Hematopoietic multipotent progenitor cell treated with erythropoietin and hydrocortisone succinate and interleukin-3 and kit ligand, for 4 days (in vitro differentiated cells): ENCODE data around the gene PPP1R3F.
"Not testable (repeated sequence)": the region's sequence is repeated elsewhere in the genome, so short reads cannot be mapped to it uniquely, and the experiment has no call there.

Experiments used
- DNase-seq: peaks from one replicate; pipeline ENCODE4 v3.0.0-alpha.2; 2015

PPP1R3F gene

GRCh38 chrX:49276207-49276606 is 6.6 kb downstream of the PPP1R3F start:
- DNase-seq, result no peak

GRCh38 chrX:49276671-49277534 is 7.3 kb downstream of the PPP1R3F start:
- DNase-seq, result no peak

GRCh38 chrX:49277535-49277830 is 7.9 kb downstream of the PPP1R3F start:
- no peak for DNase-seq

- no peak for DNase-seq
These were observed 8.5 kb downstream of the PPP1R3F start for GRCh38 chrX:49278081-49278480.

GRCh38 chrX:49282647-49283011 is 13.0 kb downstream of the PPP1R3F start:
- peak; percentile 22 for DNase-seq

GRCh38 chrX:49284212-49284611 is 14.6 kb downstream of the PPP1R3F start:
- DNase-seq, result no peak

GRCh38 chrX:49286136-49286535 is 16.5 kb downstream of the PPP1R3F start:
- no peak for DNase-seq

- no peak for DNase-seq
These were observed 17.0 kb downstream of the PPP1R3F start for GRCh38 chrX:49286581-49286980.

GRCh38 chrX:49287665-49288064 is 18.1 kb downstream of the PPP1R3F start:
- peak; percentile 54 for DNase-seq

- no peak for DNase-seq
These were observed 20.6 kb downstream of the PPP1R3F start for GRCh38 chrX:49290215-49290614.

GRCh38 chrX:49291615-49292337 is 22.2 kb downstream of the PPP1R3F start:
- DNase-seq, result peak; percentile 84

- DNase-seq, result no peak
These were observed 23.1 kb downstream of the PPP1R3F start for GRCh38 chrX:49292400-49293362.

GRCh38 chrX:49299293-49299692 is 29.7 kb downstream of the PPP1R3F start:
- not testable (repeated sequence) for DNase-seq

GRCh38 chrX:49300703-49301102 is 31.1 kb downstream of the PPP1R3F start:
- DNase-seq, result no peak

- DNase-seq, result no peak
These were observed 33.8 kb downstream of the PPP1R3F start, which contains the start of gene GAGE10 for GRCh38 chrX:49303346-49303745. Gene GAGE10 (plus strand): TSS chrX:49303646. CDS start chrX:49304860, 1,214 bp downstream.

GRCh38 chrX:49307775-49308174 is 38.2 kb downstream of the PPP1R3F start:
- peak; percentile 71 for DNase-seq

GRCh38 chrX:49308604-49309269 is 39.1 kb downstream of the PPP1R3F start:
- peak; percentile 26 for DNase-seq

- peak; percentile 15 for DNase-seq
These were observed 39.9 kb downstream of the PPP1R3F start for GRCh38 chrX:49309401-49309981.

GRCh38 chrX:49310371-49310770 is 40.8 kb downstream of the PPP1R3F start:
- no peak for DNase-seq

- peak; percentile 30 for DNase-seq
These were observed 42.6 kb downstream of the PPP1R3F start for GRCh38 chrX:49312176-49312575.

GRCh38 chrX:49316085-49316484 is 46.5 kb downstream of the PPP1R3F start:
- DNase-seq, result peak; percentile 21

GRCh38 chrX:49321737-49322136 is 52.1 kb downstream of the PPP1R3F start, which contains the start of gene GAGE12J:
Gene GAGE12J (plus strand): TSS chrX:49322037. CDS start chrX:49323194, 1,157 bp downstream.
- DNase-seq, result not testable (repeated sequence)
